ENCODE results near the gene PIGN. TPM values are rescaled to one million over a fixed set of nuclear protein-coding genes. Genes with fewer than 3 reads are reported as not detected.

The PIGN gene
- total RNA-seq, 1 experiment from 2014 or later = 29.5 TPM

DNA sequence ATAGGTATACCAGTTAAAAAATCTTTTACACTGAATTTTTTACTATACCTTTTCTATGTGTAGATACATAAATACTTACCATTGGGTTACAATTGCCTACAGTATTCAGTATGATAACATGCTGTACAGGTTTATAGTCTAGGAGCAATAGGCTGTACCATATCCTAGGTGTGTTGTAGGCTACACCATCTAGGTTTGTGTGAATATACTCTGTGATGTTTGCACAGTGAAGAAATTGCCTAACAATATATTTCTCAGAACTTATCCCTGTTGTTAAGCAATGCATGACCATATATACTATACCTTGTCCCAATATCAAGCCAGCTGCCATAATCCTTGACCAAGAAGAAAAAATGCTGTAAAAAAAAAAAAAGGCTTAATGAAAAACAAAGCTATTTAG, 114.5 kb downstream of the PIGN start:
- H3K4me3 Mint-ChIP-seq (ENCODE audit: unreplicated experiment) = no peak overlapping the region
- no peaks in the 10 kb centered on the region for H3K9me3 Mint-ChIP-seq (ENCODE audit: unreplicated experiment)
- H3K36me3 Mint-ChIP-seq (ENCODE audit: insufficient read depth, unreplicated experiment) = peaks cover 4% of the 10 kb centered on the region
- POLR2A ChIA-PET = no interaction called here
- CTCF ChIA-PET = no interaction called here
- H3K4me1 Mint-ChIP-seq (ENCODE audit: insufficient read depth, unreplicated experiment) = peaks cover 11% of the 10 kb centered on the region
- intact Hi-C loops (cut with micrococcal nuclease) = no loop called here
- BruUV-seq (replicated peaks) = no TSS peak
- TF ChIP-seq, protein P1, sequence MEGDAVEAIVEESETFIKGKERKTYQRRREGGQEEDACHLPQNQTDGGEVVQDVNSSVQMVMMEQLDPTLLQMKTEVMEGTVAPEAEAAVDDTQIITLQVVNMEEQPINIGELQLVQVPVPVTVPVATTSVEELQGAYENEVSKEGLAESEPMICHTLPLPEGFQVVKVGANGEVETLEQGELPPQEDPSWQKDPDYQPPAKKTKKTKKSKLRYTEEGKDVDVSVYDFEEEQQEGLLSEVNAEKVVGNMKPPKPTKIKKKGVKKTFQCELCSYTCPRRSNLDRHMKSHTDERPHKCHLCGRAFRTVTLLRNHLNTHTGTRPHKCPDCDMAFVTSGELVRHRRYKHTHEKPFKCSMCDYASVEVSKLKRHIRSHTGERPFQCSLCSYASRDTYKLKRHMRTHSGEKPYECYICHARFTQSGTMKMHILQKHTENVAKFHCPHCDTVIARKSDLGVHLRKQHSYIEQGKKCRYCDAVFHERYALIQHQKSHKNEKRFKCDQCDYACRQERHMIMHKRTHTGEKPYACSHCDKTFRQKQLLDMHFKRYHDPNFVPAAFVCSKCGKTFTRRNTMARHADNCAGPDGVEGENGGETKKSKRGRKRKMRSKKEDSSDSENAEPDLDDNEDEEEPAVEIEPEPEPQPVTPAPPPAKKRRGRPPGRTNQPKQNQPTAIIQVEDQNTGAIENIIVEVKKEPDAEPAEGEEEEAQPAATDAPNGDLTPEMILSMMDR (IDR thresholded peaks at IDR 0.05; ENCODE audit: unreplicated experiment) = no peak
- no peaks in the 10 kb centered on the region for H3K27me3 Mint-ChIP-seq (ENCODE audit: insufficient read depth, unreplicated experiment)
- no peak for DNase-seq (ENCODE audit: unreplicated experiment)
- H3K27ac Mint-ChIP-seq (ENCODE audit: low read depth, unreplicated experiment) = no peak overlapping the region

DNA sequence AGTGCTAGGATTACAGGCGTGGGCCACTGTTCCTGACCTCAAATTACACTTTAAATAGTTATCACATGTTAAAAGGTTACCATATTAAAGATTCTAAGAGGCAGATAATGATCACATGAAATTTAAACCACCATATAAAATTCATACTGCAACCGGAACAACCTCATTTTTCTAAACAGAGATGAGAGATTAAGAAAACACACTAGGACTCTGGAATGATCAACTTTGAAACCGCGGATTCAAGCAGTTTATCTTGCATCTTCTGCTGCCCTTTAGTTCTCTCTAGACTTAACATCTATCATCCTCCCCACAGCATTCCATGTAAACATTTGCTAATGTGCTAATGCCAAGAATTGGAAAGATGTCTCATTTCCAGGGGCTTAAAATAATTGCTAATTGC, 115.8 kb downstream of the PIGN start:
- POLR2A ChIA-PET = interaction anchor here (0.6 kb wide), 1 partner anchor 323 kb away, joined by 3 read pairs; no protein-coding TSS in a partner anchor
- DNase-seq (ENCODE audit: unreplicated experiment) = no peak
- peaks cover 4% of the 10 kb centered on the region for H3K36me3 Mint-ChIP-seq (ENCODE audit: insufficient read depth, unreplicated experiment)
- H3K4me1 Mint-ChIP-seq (ENCODE audit: insufficient read depth, unreplicated experiment) = peaks cover 11% of the 10 kb centered on the region
- H3K27ac Mint-ChIP-seq (ENCODE audit: low read depth, unreplicated experiment) = no peak overlapping the region
- TF ChIP-seq, protein P1 (IDR thresholded peaks at IDR 0.05; ENCODE audit: unreplicated experiment) = no peak
- intact Hi-C loops (cut with micrococcal nuclease) = no loop called here
- CTCF ChIA-PET = interaction anchor here (0.6 kb wide), 1 partner anchor 1435 kb away, joined by 3 read pairs; no protein-coding TSS in a partner anchor
- H3K27me3 Mint-ChIP-seq (ENCODE audit: insufficient read depth, unreplicated experiment) = no peaks in the 10 kb centered on the region
- no peak overlapping the region for H3K4me3 Mint-ChIP-seq (ENCODE audit: unreplicated experiment)
- no TSS peak for BruUV-seq (replicated peaks)
- no peaks in the 10 kb centered on the region for H3K9me3 Mint-ChIP-seq (ENCODE audit: unreplicated experiment)

DNA sequence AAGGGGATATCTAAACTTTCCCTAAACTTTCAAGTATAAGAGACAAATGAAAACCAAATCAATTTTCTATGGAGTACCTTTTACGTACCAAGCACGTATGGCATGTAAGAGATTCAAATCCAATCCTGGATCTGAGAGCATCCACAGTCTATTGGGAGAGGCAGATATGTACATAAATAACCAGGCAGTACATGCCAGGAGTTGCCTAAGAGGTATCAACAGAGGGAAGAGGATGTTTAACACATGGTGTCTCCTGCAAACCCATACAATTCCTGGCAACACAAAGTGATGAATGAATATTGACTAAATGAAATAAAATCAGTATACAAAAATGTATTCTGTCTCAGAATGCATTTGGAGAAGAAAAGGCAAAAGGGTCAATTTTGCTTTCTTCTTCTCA, 116.6 kb downstream of the PIGN start:
- Mint-ChIP-seq H3K4me1 (ENCODE audit: insufficient read depth, unreplicated experiment) (peaks cover 11% of the 10 kb centered on the region), H3K27ac (ENCODE audit: low read depth, unreplicated experiment) (no peak overlapping the region), H3K4me3 (ENCODE audit: unreplicated experiment) (no peak overlapping the region), H3K9me3 (ENCODE audit: unreplicated experiment) (no peaks in the 10 kb centered on the region), H3K36me3 (ENCODE audit: insufficient read depth, unreplicated experiment) (peaks cover 4% of the 10 kb centered on the region), H3K27me3 (ENCODE audit: insufficient read depth, unreplicated experiment) (no peaks in the 10 kb centered on the region)
- intact Hi-C loops (cut with micrococcal nuclease) = no loop called here
- no peak for DNase-seq (ENCODE audit: unreplicated experiment)
- BruUV-seq (replicated peaks) = no TSS peak
- ChIA-PET POLR2A (interaction anchor here (0.6 to 0.9 kb wide), 2 partner anchors 11 to 322 kb away, joined by 3 read pairs; no protein-coding TSS in a partner anchor), CTCF (no interaction called here)
- TF ChIP-seq, protein P1 (IDR thresholded peaks at IDR 0.05; ENCODE audit: unreplicated experiment) = no peak

DNA sequence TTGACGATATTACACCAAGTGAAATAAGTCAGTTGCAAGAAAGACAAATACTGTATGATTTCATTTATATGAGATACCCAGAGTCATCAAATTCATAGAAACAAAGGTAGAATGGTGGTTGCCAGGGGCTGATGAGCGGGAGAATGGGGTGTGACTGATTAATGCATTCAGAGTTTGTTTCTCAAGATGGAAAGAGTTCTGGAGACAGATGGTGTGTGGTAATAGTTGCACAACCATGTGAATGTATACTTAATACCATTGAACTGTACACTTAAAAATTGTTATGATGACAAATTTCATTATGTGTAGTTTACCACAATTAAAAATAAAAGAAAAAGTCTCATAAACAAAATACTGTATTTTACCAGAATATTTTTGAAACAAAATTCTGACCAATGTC, 117.3 kb downstream of the PIGN start:
- no TSS peak for BruUV-seq (replicated peaks)
- intact Hi-C loops (cut with micrococcal nuclease) = no loop called here
- Mint-ChIP-seq H3K4me1 (ENCODE audit: insufficient read depth, unreplicated experiment) (peaks cover 11% of the 10 kb centered on the region), H3K27me3 (ENCODE audit: insufficient read depth, unreplicated experiment) (no peaks in the 10 kb centered on the region), H3K27ac (ENCODE audit: low read depth, unreplicated experiment) (no peak overlapping the region), H3K36me3 (ENCODE audit: insufficient read depth, unreplicated experiment) (peaks cover 4% of the 10 kb centered on the region), H3K4me3 (ENCODE audit: unreplicated experiment) (no peak overlapping the region), H3K9me3 (ENCODE audit: unreplicated experiment) (no peaks in the 10 kb centered on the region)
- POLR2A ChIA-PET = interaction anchor here (0.9 to 1.3 kb wide), 2 partner anchors 10 to 95 kb away, joined by 3 read pairs; no protein-coding TSS in a partner anchor
- CTCF ChIA-PET = no interaction called here
- DNase-seq (ENCODE audit: unreplicated experiment) = peak; percentile 55
- TF ChIP-seq, protein P1 (IDR thresholded peaks at IDR 0.05; ENCODE audit: unreplicated experiment) = no peak

All from MCF 10A (cell line).